Keratinocyte (primary cell): ENCODE measurements around the gene CHD3. TPM values are rescaled to one million over a fixed set of nuclear protein-coding genes. Genes with fewer than 3 reads are reported as not detected.

ENCODE experiments used
- DNase-seq: peaks from one replicate; pipeline ENCODE4 v3.0.0-alpha.2; 2011; ENCODE audit warnings: low read depth, missing footprints, low spot score
- FAIRE-seq: peaks from 2 replicates; lab custom pipeline; 2011; peaks lifted over from hg19 to GRCh38; lab: Jason Lieb, UNC
- H2AFZ ChIP-seq: 2 replicates; pipeline ENCODE4 v1.6.0; 2012; ENCODE audit warnings: low read length, control low read depth, inconsistent platforms; ENCODE audit not compliant: control insufficient read depth
- H3K27ac ChIP-seq: 2 replicates; pipeline ENCODE4 v1.5.1; 2011; ENCODE audit warnings: low read length; ENCODE audit not compliant: control insufficient read depth, insufficient read depth
- H3K27me3 ChIP-seq: 3 replicates; pipeline ENCODE4 v1.6.0; 2011; ENCODE audit warnings: low read length; ENCODE audit not compliant: control insufficient read depth, insufficient read depth; ENCODE audit errors: extremely low read depth
- H3K36me3 ChIP-seq, 2 experiments: 2 replicates in 1 of 2; 3 replicates in 1 of 2; pipeline ENCODE4 v1.5.1; 2011; ENCODE audit warnings: low read length in 2 of 2, mild to moderate bottlenecking in 1 of 2; ENCODE audit not compliant: control insufficient read depth in 2 of 2, insufficient read depth in 2 of 2; ENCODE audit errors: extremely low read depth in 1 of 2
- H3K4me1 ChIP-seq: 3 replicates; pipeline ENCODE4 v1.5.1; 2011; ENCODE audit warnings: low read length; ENCODE audit not compliant: control insufficient read depth, insufficient read depth; ENCODE audit errors: extremely low read depth
- H3K4me2 ChIP-seq: 3 replicates; pipeline ENCODE4 v1.6.0; 2011; ENCODE audit warnings: low read depth, low read length; ENCODE audit not compliant: control insufficient read depth, insufficient read depth; ENCODE audit errors: extremely low read depth
- H3K4me3 ChIP-seq, 3 experiments: fragments of 200-600 bp in 1 of 3; sonication (generic) in 1 of 3; 2 replicates in 2 of 3; 3 replicates in 1 of 3; pipeline ENCODE4 v1.5.1; 2011 to 2016; ENCODE audit warnings: low read length in 3 of 3, mild to moderate bottlenecking in 3 of 3, control low read depth in 2 of 3, inconsistent platforms in 1 of 3, low read depth in 1 of 3, mixed read lengths in 1 of 3, mixed run types in 1 of 3, moderate library complexity in 1 of 3; ENCODE audit not compliant: control insufficient read depth in 2 of 3, insufficient read depth in 2 of 3; ENCODE audit errors: extremely low read depth in 1 of 3
- H3K79me2 ChIP-seq: 2 replicates; pipeline ENCODE4 v1.6.0; 2012; ENCODE audit warnings: low read length; ENCODE audit not compliant: control insufficient read depth, insufficient read depth
- H3K9ac ChIP-seq: 3 replicates; pipeline ENCODE4 v1.6.0; 2011; ENCODE audit warnings: low read length; ENCODE audit not compliant: control insufficient read depth, insufficient read depth; ENCODE audit errors: extremely low read depth
- H3K9me1 ChIP-seq: 3 replicates; pipeline ENCODE4 v1.6.0; 2011; ENCODE audit warnings: low read length; ENCODE audit not compliant: control insufficient read depth, insufficient read depth; ENCODE audit errors: extremely low read depth
- H3K9me3 ChIP-seq: 2 replicates; pipeline ENCODE4 v1.5.1; 2012; ENCODE audit warnings: low read depth, low read length; ENCODE audit not compliant: control insufficient read depth
- H4K20me1 ChIP-seq: 3 replicates; pipeline ENCODE4 v1.6.0; 2011; ENCODE audit warnings: low read length; ENCODE audit not compliant: control insufficient read depth, insufficient read depth; ENCODE audit errors: extremely low read depth
- CTCF ChIP-seq, 3 experiments: IDR thresholded peaks in 1 of 3; conservative IDR thresholded peaks in 1 of 3; optimal IDR thresholded peaks in 1 of 3; 2 replicates in 2 of 3; 3 replicates in 1 of 3; pipeline versions ENCODE3 to v1.5.1; 2011; ENCODE audit warnings: low read length in 3 of 3, mild to moderate bottlenecking in 3 of 3, moderate library complexity in 2 of 3, control low read depth in 1 of 3, inconsistent platforms in 1 of 3; ENCODE audit not compliant: insufficient read depth in 2 of 3; ENCODE audit errors: extremely low read depth in 1 of 3
- EZH2 ChIP-seq: IDR thresholded peaks from one replicate; pipeline ENCODE4 v1.6.1; 2012; ENCODE audit warnings: inconsistent platforms, mild to moderate bottlenecking, low read length, moderate library complexity
- dilution Hi-C: fragments of 300-500 bp; cut with MboI; formaldehyde crosslinking; loops from one replicate; pipeline ENCODE4 v1.7.0; 2020; ENCODE audit warnings: low sequenced_read_pairs; ENCODE audit not compliant: extremely low pct_ligation_motif_present
- polyA plus RNA-seq, 5 experiments: library from polyadenylated mRNA; depleted of rRNA in 3 of 5; stranded (reverse) in 3 of 5; stranded (forward) in 1 of 5; unstranded in 1 of 5; fragments of >200 nt; gene quantifications; 1 replicate in 1 of 5; 2 replicates in 3 of 5; 3 replicates in 1 of 5; pipeline versions ENCODE4 v1.2.1 to v1.2.3, GENCODE V29; 2011 to 2012; ENCODE audit warnings: missing spikeins in 2 of 5, low read depth in 1 of 5, low replicate concordance in 1 of 5

CHD3 gene
- polyA plus RNA-seq, 1 donor (not counting 4 experiments of a cell fraction or from before 2014, with no cell fraction given): 30.1 TPM

- Histone ChIP-seq H4K20me1 (peaks cover 3% of the 10 kb centered on the region), H3K79me2 (peaks cover 25% of the 10 kb centered on the region)
These were observed 42.4 kb upstream of the CHD3 start for GRCh38 chr17:7846063-7846735.

DNA sequence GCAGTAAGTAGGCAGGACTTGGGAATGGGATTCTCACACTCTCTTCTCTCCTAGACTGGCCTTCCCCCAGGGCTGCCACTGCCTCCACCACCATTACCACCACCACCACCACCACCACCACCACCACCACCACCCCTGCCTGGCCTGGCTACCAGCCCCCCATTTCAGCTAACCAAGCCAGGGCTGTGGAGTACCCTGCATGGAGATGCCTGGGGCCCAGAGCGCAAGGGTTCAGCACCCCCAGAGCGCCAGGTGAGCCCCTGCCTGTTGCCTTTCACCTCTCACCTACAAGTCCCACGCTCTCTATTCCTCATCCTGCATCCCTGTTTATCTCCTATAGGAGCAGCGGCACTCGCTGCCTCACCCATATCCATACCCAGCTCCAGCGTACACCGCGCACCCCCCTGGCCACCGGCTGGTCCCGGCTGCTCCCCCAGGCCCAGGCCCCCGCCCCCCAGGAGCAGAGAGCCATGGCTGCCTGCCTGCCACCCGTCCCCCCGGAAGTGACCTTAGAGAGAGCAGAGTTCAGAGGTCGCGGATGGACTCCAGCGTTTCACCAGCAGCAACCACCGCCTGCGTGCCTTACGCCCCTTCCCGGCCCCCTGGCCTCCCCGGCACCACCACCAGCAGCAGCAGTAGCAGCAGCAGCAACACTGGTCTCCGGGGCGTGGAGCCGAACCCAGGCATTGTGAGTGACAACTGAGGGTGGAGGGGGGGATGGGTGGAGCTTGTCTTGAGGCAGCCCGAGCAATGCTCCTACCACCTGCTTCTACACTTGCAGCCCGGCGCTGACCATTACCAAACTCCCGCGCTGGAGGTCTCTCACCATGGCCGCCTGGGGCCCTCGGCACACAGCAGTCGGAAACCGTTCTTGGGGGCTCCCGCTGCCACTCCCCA lies 41.6 kb upstream of the CHD3 start:
- H3K27ac ChIP-seq: no peak overlapping the region
- dilution Hi-C loops: no loop called here
- H3K36me3 ChIP-seq: peaks cover 27 to 32% of the 10 kb centered on the region in 2 experiments
- H3K27me3 ChIP-seq: no peaks in the 10 kb centered on the region
- TF ChIP-seq EZH2: no peak
- TF ChIP-seq CTCF (optimal IDR thresholded peaks at IDR 0.05 in 1 of 3, IDR thresholded peaks at IDR 0.05 in 1 of 3, conservative IDR thresholded peaks at IDR 0.05 in 1 of 3; ENCODE audit: extremely low read depth in 1 of 3, insufficient read depth in 2 of 3, low read length in 3 of 3): no peak
- no peak for DNase-seq
- H3K9me3 ChIP-seq: no peaks in the 10 kb centered on the region
- no peak overlapping the region for H3K9ac ChIP-seq
- H3K4me3 ChIP-seq: no peak overlapping the region
- no peak for FAIRE-seq
- H3K4me2 ChIP-seq: no peak overlapping the region
- H3K9me1 ChIP-seq: no peaks in the 10 kb centered on the region
- peaks cover 21% of the 10 kb centered on the region for H3K4me1 ChIP-seq
- no peak overlapping the region for H2AFZ ChIP-seq
- H3K79me2 ChIP-seq: peaks cover 25% of the 10 kb centered on the region
- H4K20me1 ChIP-seq: peaks cover 3% of the 10 kb centered on the region

More at GRCh38 chr17:7846063-7846735, 42.4 kb upstream of the CHD3 start:
- Histone ChIP-seq H3K9ac (no peak overlapping the region), H2AFZ (no peak overlapping the region), H3K4me3 (no peak overlapping the region), H3K9me3 (no peaks in the 10 kb centered on the region), H3K27me3 (no peaks in the 10 kb centered on the region), H3K4me2 (no peak overlapping the region), H3K36me3 (peaks cover 24 to 26% of the 10 kb centered on the region in 2 experiments), H3K4me1 (peaks cover 20% of the 10 kb centered on the region), H3K9me1 (no peaks in the 10 kb centered on the region), H3K27ac (no peak overlapping the region)
- dilution Hi-C loops: no loop called here
- no peak for DNase-seq
- no peak for FAIRE-seq
- TF ChIP-seq EZH2 (no peak), CTCF (optimal IDR thresholded peaks at IDR 0.05 in 1 of 3, IDR thresholded peaks at IDR 0.05 in 1 of 3, conservative IDR thresholded peaks at IDR 0.05 in 1 of 3; ENCODE audit: extremely low read depth in 1 of 3, insufficient read depth in 2 of 3, low read length in 3 of 3) (no peak)
